Umbilical cord (tissue), 2 donors: ENCODE measurements around the gene SLC5A3. TPM values are rescaled to one million over a fixed set of nuclear protein-coding genes. Genes with fewer than 3 reads are reported as not detected.
A peak's percentile ranks its signal among the peaks of the same experiment; 100 is the strongest.

Experiments used
- DNase-seq: peaks from one replicate; pipeline ENCODE4 v3.0.0-alpha.2; 2015; ENCODE audit warnings: low spot score
- total RNA-seq: library from RNA; depleted of rRNA; stranded (reverse); fragments of >200 nt; gene quantifications from one replicate; pipeline ENCODE4 v1.2.3, GENCODE V29; 2014; ENCODE audit warnings: low replicate concordance; ENCODE audit not compliant: insufficient read depth

Gene SLC5A3
- 91.7 TPM for total RNA-seq

GRCh38 chr21:34073032-34073748 is at the start of gene SLC5A3, which contains the start of gene MRPS6:
Gene SLC5A3 (plus strand): TSS chr21:34073578. CDS start chr21:34095199, 21,621 bp downstream.
Gene MRPS6 (plus strand): TSS chr21:34073578. CDS start chr21:34073701, 123 bp downstream.
- peak; percentile 84 for DNase-seq

DNA sequence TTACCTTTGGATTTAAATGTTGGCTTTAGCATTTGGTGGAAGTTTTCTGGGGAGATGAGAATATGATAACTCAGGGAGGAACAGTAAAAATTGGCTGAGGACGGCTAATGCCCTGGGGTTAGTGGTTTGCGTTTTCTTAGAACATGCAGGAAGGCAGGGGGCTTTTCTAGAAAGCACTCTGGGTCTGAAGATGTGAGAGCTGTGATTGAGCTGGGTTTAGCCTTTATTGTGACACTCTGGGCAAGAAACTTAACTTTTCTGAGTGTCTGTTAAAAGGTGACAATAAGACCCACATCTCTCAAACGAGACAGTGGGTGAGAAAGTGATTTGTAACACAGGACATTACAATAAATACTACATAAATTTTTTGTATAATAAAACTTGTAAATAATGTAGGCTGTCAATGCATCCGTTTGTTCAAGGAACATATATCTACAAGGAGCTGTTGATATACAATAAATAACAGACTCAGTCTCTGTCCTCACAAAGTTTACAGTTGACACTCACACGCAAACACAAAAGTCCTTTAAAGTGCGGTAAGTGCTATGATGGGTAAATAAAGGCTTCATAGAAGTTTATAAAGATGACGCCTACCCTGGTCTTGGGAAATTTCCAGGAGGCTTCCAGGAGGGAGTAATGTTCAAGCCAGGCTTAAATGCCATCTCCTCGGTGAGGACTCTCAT is 49.5 kb upstream of the SLC5A3 start:
- DNase-seq = no peak

DNA sequence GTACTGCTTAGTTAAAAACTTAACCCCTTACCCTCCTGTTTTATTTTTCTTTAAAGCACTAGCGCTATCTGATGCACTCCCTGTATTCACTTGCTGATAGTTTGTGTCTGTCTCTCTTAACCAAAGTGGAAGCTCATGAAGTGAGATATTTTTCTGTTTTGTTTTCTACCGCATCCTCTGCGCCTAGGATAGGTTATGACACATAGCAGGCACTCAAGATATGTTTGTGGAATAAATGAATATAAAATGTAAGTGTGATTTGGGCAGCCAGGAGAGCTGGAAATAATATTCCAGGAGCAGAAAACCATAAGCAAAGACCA is 49.0 kb upstream of the SLC5A3 start:
- DNase-seq = no peak

DNA sequence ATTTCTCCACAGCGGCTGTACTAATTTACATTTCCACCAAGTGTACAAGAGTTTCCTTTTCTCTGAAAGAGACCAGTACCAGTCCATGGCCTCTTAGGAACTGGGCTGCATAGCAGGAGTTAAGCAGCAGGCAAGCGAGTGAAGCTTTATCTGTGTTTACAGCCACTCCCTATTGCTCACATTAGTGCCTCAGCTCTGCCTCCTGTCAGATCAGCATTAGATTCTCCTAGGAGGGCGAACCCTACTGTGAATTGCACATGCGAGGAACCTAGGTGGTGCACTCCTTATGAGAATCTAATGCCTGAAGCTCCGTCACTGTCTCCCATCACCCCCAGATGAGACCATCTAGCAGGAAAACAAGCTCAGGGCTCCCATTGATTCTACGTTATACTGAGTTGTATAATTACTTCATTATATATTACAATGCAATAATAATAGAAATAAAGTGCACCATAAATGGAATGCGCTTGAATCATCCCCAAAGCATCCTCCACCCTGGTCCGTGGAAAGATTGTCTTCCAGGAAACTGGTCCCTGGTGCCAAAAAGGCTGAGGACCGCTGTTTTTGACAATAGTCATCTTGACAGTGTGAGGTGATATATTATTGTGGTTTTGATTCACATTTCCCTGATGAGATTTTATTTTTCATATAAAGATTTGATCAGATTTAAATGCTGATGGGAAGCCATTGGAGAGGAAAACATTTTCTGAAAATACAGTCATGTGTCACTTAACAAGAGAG is 45.5 kb upstream of the SLC5A3 start:
- DNase-seq = no peak

GRCh38 chr21:34029743-34030528 is 43.4 kb upstream of the SLC5A3 start:
- DNase-seq = peak; percentile 79

DNA sequence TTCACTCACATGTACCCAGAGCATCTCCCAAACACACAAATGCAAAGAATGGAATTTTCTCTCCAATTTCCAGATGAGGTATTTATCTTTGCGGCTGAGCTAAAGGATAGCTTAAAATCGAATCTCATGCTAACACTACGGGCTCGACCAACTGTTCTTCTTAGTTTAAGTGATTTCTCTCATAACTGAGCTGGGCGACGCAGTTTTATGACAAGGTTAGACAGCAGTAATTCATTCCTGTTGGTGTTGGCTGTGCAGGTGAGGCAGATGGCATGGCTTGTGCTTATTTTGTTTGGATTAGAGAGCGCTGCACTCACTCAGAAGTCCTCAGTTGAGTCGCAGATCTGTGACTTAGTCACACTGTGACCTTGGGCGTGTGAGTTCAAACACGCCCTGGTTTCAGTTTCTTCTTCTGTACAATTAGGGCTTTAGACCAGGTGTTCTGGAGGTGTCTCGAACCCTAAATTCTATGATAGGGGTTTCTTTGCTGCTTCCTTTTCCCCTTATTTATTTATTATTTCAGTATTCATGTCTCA is 41.5 kb upstream of the SLC5A3 start:
- DNase-seq = no peak

DNA sequence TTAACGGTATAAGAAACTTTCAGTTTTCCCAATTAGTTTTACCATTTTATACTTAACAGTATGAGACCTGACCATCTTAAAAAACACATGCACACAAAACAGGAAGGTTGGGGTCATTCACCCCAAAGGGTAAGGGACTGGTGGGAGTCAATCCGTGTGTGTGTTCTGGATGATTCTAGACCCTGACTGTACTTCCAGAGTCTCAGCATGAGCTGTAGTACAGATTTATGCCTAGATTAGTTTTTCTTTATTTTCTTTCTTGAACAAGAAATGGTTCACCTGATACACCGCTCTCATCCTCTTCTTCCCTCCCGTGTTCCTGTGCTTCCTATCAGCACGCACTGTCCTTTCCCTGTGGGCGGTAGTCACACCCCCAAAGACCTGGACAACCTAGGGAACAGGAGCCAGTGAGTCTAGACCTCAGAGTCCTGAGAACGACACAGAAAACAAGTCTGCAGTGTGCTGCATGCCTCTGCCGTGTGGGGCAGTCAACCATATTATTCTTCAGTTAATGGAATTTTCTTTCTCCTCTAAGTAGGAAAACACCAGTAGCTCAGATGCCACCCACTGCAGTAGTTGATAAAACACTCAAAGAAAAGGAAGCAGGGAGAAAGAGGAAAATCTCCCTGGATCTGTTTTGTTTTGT is 38.9 kb upstream of the SLC5A3 start:
- DNase-seq = no peak

GRCh38 chr21:34035619-34036354 is 37.6 kb upstream of the SLC5A3 start:
- no peak for DNase-seq

DNA sequence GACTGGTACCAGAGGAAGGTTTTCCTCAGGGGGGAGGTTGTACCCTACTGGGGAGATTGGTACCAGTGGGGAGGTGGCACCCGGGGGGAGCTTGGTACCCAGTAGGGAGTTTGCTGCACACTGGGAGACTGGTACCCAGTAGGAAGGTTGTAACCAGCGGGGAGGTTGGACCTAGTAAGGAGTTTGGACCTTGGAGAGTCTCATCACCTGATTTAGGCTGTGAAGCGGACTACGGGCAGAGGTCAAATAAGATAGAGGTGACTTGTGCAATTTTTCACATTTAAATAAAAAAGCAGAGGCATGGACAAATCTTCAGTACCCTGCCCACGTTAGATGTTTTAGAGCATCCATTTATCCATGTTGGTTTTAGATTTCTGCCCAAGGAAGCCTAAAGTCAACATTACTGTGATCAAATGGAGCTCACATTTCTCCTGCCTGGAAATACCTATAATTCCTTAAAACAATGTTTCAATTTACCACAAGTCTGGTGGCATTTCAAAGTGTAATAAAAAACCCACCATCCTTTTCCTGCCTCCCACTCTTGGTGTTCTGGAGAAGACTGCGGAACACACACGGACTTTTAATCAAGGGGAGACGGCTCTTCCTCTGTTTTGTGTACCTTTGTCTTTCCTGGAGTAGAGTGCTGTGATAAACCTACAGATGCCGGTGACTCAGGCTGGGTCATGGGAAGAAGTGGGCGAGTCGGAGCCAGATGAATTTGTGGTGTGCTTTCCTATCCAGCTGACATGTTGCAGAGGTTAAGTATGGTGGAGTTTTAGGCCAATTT is 36.2 kb upstream of the SLC5A3 start:
- no peak for DNase-seq

DNA sequence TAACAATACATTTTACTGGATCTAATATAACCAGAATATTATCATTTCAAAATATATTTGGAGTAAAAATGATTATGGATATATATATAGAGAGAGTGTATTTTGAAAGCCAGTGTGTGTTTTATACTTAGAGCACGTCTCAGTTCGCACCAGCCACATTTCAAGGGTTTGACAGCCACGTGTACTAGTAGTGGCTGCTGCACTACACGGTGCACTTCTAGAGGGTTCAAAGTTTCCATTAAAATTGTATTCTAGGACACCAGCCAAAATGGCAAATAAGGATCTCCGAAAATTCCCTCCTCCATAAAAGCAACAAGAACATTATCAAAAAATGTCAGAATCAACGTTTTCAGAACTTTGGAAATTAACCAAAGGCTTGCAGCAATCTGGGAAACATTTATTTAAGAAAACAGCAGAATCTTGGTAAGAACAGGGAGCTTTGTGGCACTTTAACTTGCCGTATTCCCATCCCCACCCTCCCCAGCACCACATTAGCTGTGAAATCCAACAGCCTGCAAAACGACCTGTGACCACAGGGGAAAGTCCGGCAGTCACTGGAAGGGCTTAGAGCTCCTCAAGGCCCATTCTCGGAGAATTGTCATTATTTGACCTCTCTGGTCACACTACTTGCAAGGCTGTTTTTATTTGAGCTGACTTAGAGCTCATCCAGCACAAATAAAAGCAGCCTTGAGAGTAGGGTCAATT is 33.5 kb upstream of the SLC5A3 start:
- DNase-seq = peak; percentile 26

- DNase-seq = no peak
These were observed 30.6 kb upstream of the SLC5A3 start for GRCh38 chr21:34042735-34043134.

DNA sequence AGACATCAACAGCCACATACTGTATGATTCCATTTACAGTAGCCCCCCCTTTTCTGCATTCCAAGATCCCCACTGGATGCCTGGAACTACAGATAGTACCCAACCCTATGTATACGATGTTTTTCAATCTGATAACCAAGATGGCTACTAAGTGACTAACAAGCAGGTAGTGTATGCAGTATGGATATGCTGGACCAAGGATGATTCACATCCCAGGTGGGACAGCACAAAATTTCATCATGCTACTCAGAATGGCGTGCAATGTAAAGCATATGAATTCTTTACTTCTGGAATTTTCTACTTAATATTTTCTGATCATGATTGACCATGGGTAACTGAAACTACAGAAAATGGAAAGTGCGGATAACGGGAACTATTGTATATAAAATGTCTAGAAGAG is 30.0 kb upstream of the SLC5A3 start:
- no peak for DNase-seq

DNA sequence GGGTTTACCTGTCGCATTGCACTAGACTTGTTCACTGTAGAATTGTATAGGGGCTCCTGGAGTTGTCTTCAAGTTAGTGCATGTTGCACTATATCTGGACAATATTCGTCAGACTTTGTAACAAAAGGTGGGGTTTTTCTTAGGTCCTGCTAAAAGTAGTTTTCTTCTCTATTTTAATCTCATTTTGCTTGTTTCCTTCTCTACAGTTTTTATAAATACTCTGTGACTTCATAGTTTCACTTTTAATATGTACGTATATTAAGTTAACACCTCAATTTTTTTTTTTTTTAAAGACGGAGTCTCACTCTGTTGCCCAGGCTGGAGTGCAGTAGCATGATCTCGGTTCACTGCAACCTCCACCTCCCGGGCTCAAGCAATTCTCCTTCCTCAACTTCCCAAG is 26.5 kb upstream of the SLC5A3 start:
- no peak for DNase-seq

DNA sequence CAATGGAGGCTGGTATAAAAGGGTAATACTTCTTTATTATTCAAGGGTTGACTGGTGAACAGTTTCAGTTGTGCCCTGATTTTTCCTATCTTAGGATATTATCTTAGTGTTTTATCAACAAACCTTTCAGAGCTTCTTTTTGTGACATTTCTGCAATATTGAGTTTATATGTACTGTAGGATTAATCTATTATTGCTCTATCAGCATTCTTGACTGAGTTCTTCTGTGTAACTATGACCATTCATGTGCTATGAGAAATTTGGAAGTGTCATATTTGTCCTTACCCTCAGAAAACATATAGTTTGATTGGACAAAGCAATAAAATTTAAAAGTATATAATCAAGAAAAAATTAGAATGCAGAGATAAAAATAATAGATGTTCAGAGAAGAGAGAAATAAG is 25.5 kb upstream of the SLC5A3 start:
- no peak for DNase-seq

DNA sequence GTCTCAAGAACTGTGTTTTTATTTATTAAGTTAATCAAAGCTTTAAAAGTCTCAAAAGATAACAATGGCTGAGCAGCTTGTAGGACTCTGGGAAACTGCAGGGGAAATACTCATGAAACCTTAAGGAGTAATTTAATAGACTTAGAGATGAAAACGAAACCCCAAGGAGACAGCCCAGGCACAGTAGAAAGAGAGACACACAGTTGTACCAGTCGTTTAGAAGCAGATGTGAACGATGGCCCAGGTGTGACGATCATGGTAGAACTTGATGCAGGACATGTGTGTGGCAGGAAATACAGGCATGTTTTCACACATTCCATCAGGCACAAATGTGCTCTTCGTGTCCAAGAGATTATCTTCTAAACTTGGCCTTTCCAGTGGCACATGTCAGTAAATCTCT is 21.2 kb upstream of the SLC5A3 start:
- no peak for DNase-seq

- no peak for DNase-seq
These were observed 19.1 kb upstream of the SLC5A3 start for GRCh38 chr21:34054259-34054658.

DNA sequence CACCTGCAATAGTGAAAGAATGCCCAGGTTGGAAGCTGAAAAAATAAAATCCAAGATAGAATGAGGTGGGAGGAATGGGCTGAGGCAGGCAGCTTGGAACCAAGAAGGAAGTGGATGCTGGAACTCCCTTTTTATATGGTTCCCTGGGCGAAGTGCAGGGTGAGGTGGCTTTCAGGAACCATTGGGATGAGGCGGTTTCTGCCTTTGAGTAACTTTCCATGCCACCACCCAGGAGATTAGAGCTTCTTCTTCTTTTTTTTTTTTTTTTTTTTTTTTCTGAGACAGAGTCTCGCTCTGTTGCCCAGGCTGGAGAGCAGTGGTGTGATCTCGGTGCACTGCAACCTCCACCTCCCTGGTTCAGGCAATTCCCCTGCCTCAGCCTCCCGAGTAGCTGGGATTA is 17.8 kb upstream of the SLC5A3 start:
- no peak for DNase-seq

- no peak for DNase-seq
These were observed 11.4 kb upstream of the SLC5A3 start for GRCh38 chr21:34061983-34062382.

- DNase-seq = peak; percentile 49
These were observed 8.4 kb upstream of the SLC5A3 start for GRCh38 chr21:34065027-34065426.
